ENCODE data around the gene NTS. TPM values are rescaled to one million over a fixed set of nuclear protein-coding genes. Genes with fewer than 3 reads are reported as not detected.

NTS gene
- total RNA-seq, 5 donors from 2014 or later (not counting 1 experiment from before 2014, with no cell fraction given): not detected

DNA sequence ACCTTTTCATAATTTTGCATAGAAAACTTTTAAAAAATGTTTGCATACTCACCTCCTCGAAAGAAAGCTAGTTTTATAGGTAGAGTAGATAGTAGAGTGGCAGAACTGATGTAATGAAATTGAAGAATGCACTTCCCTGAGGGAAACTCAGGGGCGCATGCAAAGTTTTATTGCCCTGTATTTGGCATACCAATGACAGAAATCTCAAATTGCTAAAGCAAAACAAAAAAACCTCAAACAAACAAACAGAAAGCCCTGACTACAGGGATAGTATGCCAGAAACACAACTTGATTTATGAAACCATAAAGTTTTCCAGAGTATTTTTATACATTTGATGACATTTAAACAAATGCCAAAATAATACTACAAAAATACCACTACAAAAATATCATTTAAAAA lies 39.7 kb upstream of the NTS start:
- Histone ChIP-seq H3K36me3 (ENCODE audit: control insufficient read depth in 2 of 2, extremely low read depth in 1 of 2, insufficient read depth in 1 of 2, low read length in 1 of 2) (no peaks in the 10 kb centered on the region), H3K27ac (ENCODE audit: low read length) (no peak overlapping the region), H3K4me3 (ENCODE audit: control insufficient read depth in 1 of 2, extremely low read depth in 1 of 2, low read length in 1 of 2) (no peak overlapping the region), H3K9me3 (no peaks in the 10 kb centered on the region), H3K4me1 (ENCODE audit: control insufficient read depth in 1 of 2, extremely low read depth in 1 of 2, insufficient read depth in 2 of 2, low read length in 2 of 2) (no peaks in the 10 kb centered on the region), H3K27me3 (replicated peaks in 1 of 2; ENCODE audit: control insufficient read depth in 2 of 2, extremely low read depth in 1 of 2, insufficient read depth in 2 of 2, low read length in 1 of 2) (no peaks in the 10 kb centered on the region)
- CTCF ChIA-PET: no interaction called here
- no peak overlapping the region for H3K27ac Mint-ChIP-seq
- no CpG with 5 or more reads among the region's 2 CpGs for WGBS (ENCODE audit: insufficient coverage)
- H3K9me3 Mint-ChIP-seq: no peaks in the 10 kb centered on the region
- no peaks in the 10 kb centered on the region for H3K4me1 Mint-ChIP-seq
- peaks cover 0 to 3% of the 10 kb centered on the region in 2 donors for H3K27me3 Mint-ChIP-seq
- no peak for DNase-seq
- no peaks in the 10 kb centered on the region for H3K36me3 Mint-ChIP-seq
- POLR2A ChIA-PET: no interaction called here
- H3K4me3 Mint-ChIP-seq: no peak overlapping the region
- ATAC-seq (replicated peaks in 1 of 4): no peak

DNA sequence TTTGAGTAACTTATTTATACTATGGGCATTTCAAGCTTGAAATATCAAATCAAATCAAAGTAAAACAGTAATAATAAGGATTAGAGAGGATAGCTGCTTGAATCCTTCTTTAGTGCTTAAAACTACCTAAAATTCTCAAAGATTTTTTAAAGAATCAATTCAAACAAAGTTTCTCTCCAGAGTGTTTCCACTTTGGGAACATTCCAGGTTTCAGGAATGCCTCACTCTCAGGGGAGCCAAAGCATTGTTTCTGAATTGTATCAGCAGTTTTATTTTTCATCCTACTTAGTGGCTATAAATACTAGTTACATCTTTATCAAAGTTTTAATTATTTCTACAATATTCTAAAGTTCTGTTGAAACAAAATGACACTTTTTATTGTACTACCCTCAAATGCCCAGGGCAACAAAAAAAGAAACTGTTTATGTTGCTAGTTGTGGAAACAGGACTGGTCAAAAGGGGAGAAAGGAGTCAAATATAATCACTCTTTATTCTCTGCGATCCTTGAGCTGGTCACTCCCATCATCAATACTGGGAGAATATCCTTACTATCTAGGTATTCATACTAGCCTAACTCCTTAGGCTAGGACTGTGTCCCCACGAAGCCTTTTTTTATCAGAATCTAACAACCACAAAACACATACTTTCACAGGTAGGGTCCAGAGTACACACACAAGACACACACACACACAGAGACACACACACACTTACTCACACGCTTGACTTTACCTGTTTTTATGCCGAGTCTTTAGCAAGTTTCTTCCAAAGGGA lies 38.5 kb upstream of the NTS start:
- 33% methylated on average over 2 of the region's 4 CpGs for WGBS (ENCODE audit: insufficient coverage)
- CTCF ChIA-PET: interaction anchor here (0.7 kb wide), 2 partner anchors 9 to 10 kb away, joined by 4 read pairs; no protein-coding TSS in a partner anchor

GRCh38 chr12:85836197-85837090 lies 37.7 kb upstream of the NTS start, which contains the start of gene RASSF9:
TSS of gene RASSF9 (minus strand) at chr12:85836409. CDS start at chr12:85836201, 208 bp downstream.
- POLR2A ChIA-PET: no interaction called here
- Mint-ChIP-seq H3K27me3 (peaks cover 0 to 3% of the 10 kb centered on the region in 2 donors), H3K4me1 (no peaks in the 10 kb centered on the region), H3K9me3 (no peaks in the 10 kb centered on the region), H3K4me3 (no peak within 1 kb of the TSS), H3K27ac (no peak within 1 kb of the TSS), H3K36me3 (no peaks in the 10 kb centered on the region)
- WGBS (ENCODE audit: insufficient coverage): 46% methylated on average over 5 of the region's 15 CpGs
- Histone ChIP-seq H3K36me3 (ENCODE audit: control insufficient read depth in 2 of 2, extremely low read depth in 1 of 2, insufficient read depth in 1 of 2, low read length in 1 of 2) (no peaks in the 10 kb centered on the region), H3K27ac (ENCODE audit: low read length) (no peak within 1 kb of the TSS), H3K9me3 (no peaks in the 10 kb centered on the region), H3K4me3 (ENCODE audit: control insufficient read depth in 1 of 2, extremely low read depth in 1 of 2, low read length in 1 of 2) (no peak within 1 kb of the TSS), H3K4me1 (ENCODE audit: control insufficient read depth in 1 of 2, extremely low read depth in 1 of 2, insufficient read depth in 2 of 2, low read length in 2 of 2) (no peaks in the 10 kb centered on the region), H3K27me3 (replicated peaks in 1 of 2; ENCODE audit: control insufficient read depth in 2 of 2, extremely low read depth in 1 of 2, insufficient read depth in 2 of 2, low read length in 1 of 2) (no peaks in the 10 kb centered on the region)
- CTCF ChIA-PET: interaction anchor here (0.7 kb wide), 2 partner anchors 8 to 9 kb away, joined by 4 read pairs; no protein-coding TSS in a partner anchor
- DNase-seq (no peak), ATAC-seq (replicated peaks in 1 of 4) (no peak)

More for the DNA sequence above, 38.5 kb upstream of the NTS start:
- Mint-ChIP-seq H3K36me3 (no peaks in the 10 kb centered on the region), H3K27me3 (peaks cover 0 to 3% of the 10 kb centered on the region in 2 donors), H3K27ac (no peak overlapping the region), H3K4me3 (no peak overlapping the region), H3K9me3 (no peaks in the 10 kb centered on the region), H3K4me1 (no peaks in the 10 kb centered on the region)
- POLR2A ChIA-PET: no interaction called here
- Histone ChIP-seq H3K4me1 (ENCODE audit: control insufficient read depth in 1 of 2, extremely low read depth in 1 of 2, insufficient read depth in 2 of 2, low read length in 2 of 2) (no peaks in the 10 kb centered on the region), H3K27me3 (replicated peaks in 1 of 2; ENCODE audit: control insufficient read depth in 2 of 2, extremely low read depth in 1 of 2, insufficient read depth in 2 of 2, low read length in 1 of 2) (no peaks in the 10 kb centered on the region), H3K27ac (ENCODE audit: low read length) (no peak overlapping the region), H3K9me3 (no peaks in the 10 kb centered on the region), H3K36me3 (ENCODE audit: control insufficient read depth in 2 of 2, extremely low read depth in 1 of 2, insufficient read depth in 1 of 2, low read length in 1 of 2) (no peaks in the 10 kb centered on the region), H3K4me3 (ENCODE audit: control insufficient read depth in 1 of 2, extremely low read depth in 1 of 2, low read length in 1 of 2) (no peak overlapping the region)
- ATAC-seq (replicated peaks in 1 of 4) (no peak), DNase-seq (no peak)

DNA sequence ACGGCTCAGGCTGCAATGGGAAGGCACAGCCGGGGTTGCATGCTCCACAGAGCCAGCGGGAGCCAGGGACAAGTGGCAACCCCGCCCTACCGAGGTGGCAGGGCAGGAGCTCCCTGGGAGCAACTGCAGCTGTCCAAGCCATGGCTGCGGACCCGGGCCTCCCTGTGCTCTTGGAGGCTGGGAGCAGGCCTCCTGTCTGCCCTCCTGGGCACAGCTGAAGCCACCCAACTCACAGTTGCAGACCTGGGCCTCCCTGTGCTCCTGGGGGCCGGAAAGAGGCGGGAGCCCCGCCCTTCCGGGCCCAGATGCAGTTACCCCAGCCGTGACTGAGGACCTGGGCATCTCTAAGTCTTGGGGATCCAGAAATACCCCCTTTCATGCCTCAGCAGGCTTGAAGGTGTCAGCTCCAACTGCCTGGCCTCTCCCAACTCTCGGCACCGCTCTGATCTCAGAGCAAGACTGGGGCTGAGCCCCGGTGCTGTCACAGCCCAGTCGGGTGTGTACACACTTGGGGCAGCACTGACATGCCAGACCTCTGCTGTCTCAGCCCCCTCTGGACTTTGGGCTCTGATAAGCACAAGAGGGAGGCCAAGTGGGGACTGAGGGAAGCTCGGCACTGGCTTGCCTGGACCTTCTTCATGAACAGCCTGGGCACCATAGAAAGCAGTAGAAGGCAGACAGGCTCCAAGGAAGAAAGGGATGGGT lies 30.3 kb upstream of the NTS start:
- no peaks in the 10 kb centered on the region for H3K36me3 Mint-ChIP-seq
- H3K27me3 ChIP-seq (replicated peaks in 1 of 2; ENCODE audit: control insufficient read depth in 2 of 2, extremely low read depth in 1 of 2, insufficient read depth in 2 of 2, low read length in 1 of 2): no peaks in the 10 kb centered on the region
- no peaks in the 10 kb centered on the region for H3K27me3 Mint-ChIP-seq
- H3K27ac Mint-ChIP-seq: no peak overlapping the region
- H3K4me1 ChIP-seq (ENCODE audit: control insufficient read depth in 1 of 2, extremely low read depth in 1 of 2, insufficient read depth in 2 of 2, low read length in 2 of 2): no peaks in the 10 kb centered on the region
- no peaks in the 10 kb centered on the region for H3K4me1 Mint-ChIP-seq
- no peak overlapping the region for H3K27ac ChIP-seq (ENCODE audit: low read length)
- no peak overlapping the region for H3K4me3 Mint-ChIP-seq
- peaks cover 0 to 4% (median 0%) of the 10 kb centered on the region in 3 donors for H3K9me3 Mint-ChIP-seq
- peak in 1 of 4 experiments; percentile 17 for ATAC-seq (replicated peaks in 1 of 4)
- no peaks in the 10 kb centered on the region for H3K9me3 ChIP-seq
- H3K36me3 ChIP-seq (ENCODE audit: control insufficient read depth in 2 of 2, extremely low read depth in 1 of 2, insufficient read depth in 1 of 2, low read length in 1 of 2): no peaks in the 10 kb centered on the region
- no peak overlapping the region for H3K4me3 ChIP-seq (ENCODE audit: control insufficient read depth in 1 of 2, extremely low read depth in 1 of 2, low read length in 1 of 2)
- ChIA-PET CTCF (no interaction called here), POLR2A (no interaction called here)
- DNase-seq: no peak
- WGBS (ENCODE audit: insufficient coverage): 82% methylated on average over 17 of the region's 17 CpGs

DNA sequence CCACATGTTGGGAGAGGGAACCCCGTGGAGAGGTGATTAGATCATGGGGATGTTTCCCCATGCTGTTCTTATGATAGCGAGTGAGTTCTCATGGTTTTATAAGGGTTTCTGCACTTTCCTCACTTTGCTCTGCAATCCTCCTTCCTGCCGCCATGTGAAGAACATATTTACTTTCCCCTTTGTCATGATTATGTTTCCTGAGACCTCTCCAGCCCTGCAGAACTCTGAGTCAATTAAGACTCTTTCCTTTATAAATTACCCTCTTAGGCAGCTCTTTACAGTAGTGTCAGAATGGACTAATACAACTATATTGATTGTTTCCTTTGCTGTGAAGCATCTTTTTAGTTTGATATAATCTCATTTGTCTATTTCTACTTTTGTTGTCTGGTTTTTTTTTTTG lies 24.8 kb upstream of the NTS start:
- H3K9me3 Mint-ChIP-seq: peaks cover 0 to 18% (median 2%) of the 10 kb centered on the region in 3 donors
- ATAC-seq (replicated peaks in 1 of 4): no peak

GRCh38 chr12:85855305-85855704 lies 18.8 kb upstream of the NTS start:
- Mint-ChIP-seq H3K27me3 (peaks cover 0 to 1% of the 10 kb centered on the region in 2 donors), H3K4me3 (no peak overlapping the region), H3K27ac (no peak overlapping the region), H3K36me3 (no peaks in the 10 kb centered on the region), H3K9me3 (peaks cover 0 to 12% (median 4%) of the 10 kb centered on the region in 3 donors), H3K4me1 (no peaks in the 10 kb centered on the region)
- POLR2A ChIA-PET: no interaction called here
- no peaks in the 10 kb centered on the region for H3K9me3 ChIP-seq
- no peak overlapping the region for H3K27ac ChIP-seq (ENCODE audit: low read length)
- CTCF ChIA-PET: no interaction called here
- no peaks in the 10 kb centered on the region for H3K27me3 ChIP-seq (replicated peaks in 1 of 2; ENCODE audit: control insufficient read depth in 2 of 2, extremely low read depth in 1 of 2, insufficient read depth in 2 of 2, low read length in 1 of 2)
- H3K4me1 ChIP-seq (ENCODE audit: control insufficient read depth in 1 of 2, extremely low read depth in 1 of 2, insufficient read depth in 2 of 2, low read length in 2 of 2): no peaks in the 10 kb centered on the region
- ATAC-seq (replicated peaks in 1 of 4) (peak in 1 of 4 experiments; percentile 20), DNase-seq (no peak)
- WGBS (ENCODE audit: insufficient coverage): 79% methylated on average over 3 of the region's 6 CpGs
- no peak overlapping the region for H3K4me3 ChIP-seq (ENCODE audit: control insufficient read depth in 1 of 2, extremely low read depth in 1 of 2, low read length in 1 of 2)
- H3K36me3 ChIP-seq (ENCODE audit: control insufficient read depth in 2 of 2, extremely low read depth in 1 of 2, insufficient read depth in 1 of 2, low read length in 1 of 2): no peaks in the 10 kb centered on the region

More for the DNA sequence above, 24.8 kb upstream of the NTS start:
- Histone ChIP-seq H3K27ac (ENCODE audit: low read length) (no peak overlapping the region), H3K4me3 (ENCODE audit: control insufficient read depth in 1 of 2, extremely low read depth in 1 of 2, low read length in 1 of 2) (no peak overlapping the region), H3K27me3 (replicated peaks in 1 of 2; ENCODE audit: control insufficient read depth in 2 of 2, extremely low read depth in 1 of 2, insufficient read depth in 2 of 2, low read length in 1 of 2) (no peaks in the 10 kb centered on the region), H3K36me3 (ENCODE audit: control insufficient read depth in 2 of 2, extremely low read depth in 1 of 2, insufficient read depth in 1 of 2, low read length in 1 of 2) (no peaks in the 10 kb centered on the region), H3K9me3 (no peaks in the 10 kb centered on the region), H3K4me1 (ENCODE audit: control insufficient read depth in 1 of 2, extremely low read depth in 1 of 2, insufficient read depth in 2 of 2, low read length in 2 of 2) (no peaks in the 10 kb centered on the region)
- ChIA-PET CTCF (no interaction called here), POLR2A (no interaction called here)
- Mint-ChIP-seq H3K36me3 (no peaks in the 10 kb centered on the region), H3K27me3 (no peaks in the 10 kb centered on the region), H3K4me1 (no peaks in the 10 kb centered on the region), H3K4me3 (no peak overlapping the region), H3K27ac (no peak overlapping the region)
- DNase-seq: no peak
- WGBS (ENCODE audit: insufficient coverage): no CpG with 5 or more reads among the region's 3 CpGs

Data from T-cell (primary cell).